Right lobe of liver (tissue), 6 donors: ENCODE measurements around the gene DENND2C. TPM values are rescaled to one million over a fixed set of nuclear protein-coding genes. Genes with fewer than 3 reads are reported as not detected.

Source experiments
- ATAC-seq, 4 donors: fragments of 200-7000 bp; cut with Tn5 transposase; one replicate each; pipeline ENCODE4 v1.9.1; 2020; ENCODE audit warnings: mild to moderate bottlenecking in 4 of 4, moderate library complexity in 4 of 4
- DNase-seq, 3 donors: peaks; one replicate each; pipeline ENCODE4 v3.0.0-alpha.2; 2020
- H3K27ac ChIP-seq, 3 donors: fragments of 200-600 bp; one replicate each; pipeline ENCODE4 v1.8.0; 2022
- H3K27me3 ChIP-seq, 2 donors: fragments of 200-600 bp; one replicate each; pipeline ENCODE4 v1.8.0; 2022
- H3K36me3 ChIP-seq, 4 donors: fragments of 200-600 bp; sonication (generic) in 1 of 4; one replicate each; pipeline versions ENCODE4 v1.5.1 to v1.8.0; 2017 to 2022; ENCODE audit warnings: control low read depth in 1 of 4
- H3K4me1 ChIP-seq, 4 donors: fragments of 200-600 bp; sonication (generic) in 1 of 4; one replicate each; pipeline versions ENCODE4 v1.5.1 to v1.8.0; 2017 to 2022; ENCODE audit warnings: control low read depth in 1 of 4
- H3K4me3 ChIP-seq, 3 donors: fragments of 200-600 bp; one replicate each; pipeline ENCODE4 v1.8.0; 2022
- H3K9me3 ChIP-seq, 4 donors: fragments of 200-600 bp; sonication (generic) in 1 of 4; one replicate each; pipeline versions ENCODE4 v1.5.1 to v1.8.0; 2017 to 2022; ENCODE audit warnings: control low read depth in 1 of 4
- POLR2A ChIP-seq: fragments of 450-650 bp; IDR thresholded peaks from one replicate; pipeline ENCODE4 v1.6.1; 2017; ENCODE audit warnings: antibody characterized with exemption, mild to moderate bottlenecking
- WGBS: methylation state at CpG from one replicate; pipeline ENCODE4 v1.1.6; 2018; ENCODE audit warnings: low coverage, low lambda C conversion rate; ENCODE audit not compliant: insufficient coverage; ENCODE audit errors: missing lambda C conversion rate; 5-methylcytosine and 5-hydroxymethylcytosine counted together
- intact Hi-C, 2 donors: fragments of 100-400 bp; cut with DNase I; formaldehyde crosslinking; loops; one replicate each; pipeline versions ENCODE4 v1.11.2 to v1.14.1; 2022
- long read RNA-seq: library from polyadenylated mRNA; unstranded; transcript quantifications from one replicate; pipeline ENCODE4 v2.0.0, GENCODE V29; 2019
- total RNA-seq, 6 experiments: library from RNA; depleted of rRNA in 2 of 6; stranded (reverse); fragments of >200 nt in 2 of 6; fragmentation: NEBNext Ultra II Directional in 3 of 6; extraction: Animal tissue kit (Norgen Biotek cat#: 25700) in 3 of 6; gene quantifications; one replicate each; pipeline versions ENCODE4 v1.1.0 to v1.2.4, GENCODE V29; 2016 to 2023
- TF ChIP-seq, protein P1 (sequence below), 4 donors: fragments of 200-600 bp in 3 of 4; fragments of 450-650 bp in 1 of 4; IDR thresholded peaks; one replicate each; pipeline versions ENCODE4 v1.5.1 to v1.8.0; 2016 to 2022; ENCODE audit warnings: antibody characterized with exemption in 4 of 4, mild to moderate bottlenecking in 2 of 4
- donor health status: DM: no; HTN: yes; CAD: no.
- donor health status: DM: no; HTN: no; CAD: no.
- donor health status: DM: no; HTN: no; CAD: no.
- donor health status: DM: no; HTN: yes; CAD: no.
- donor health status: DM: no; HTN: yes; CAD: no.

DENND2C gene, protein sequence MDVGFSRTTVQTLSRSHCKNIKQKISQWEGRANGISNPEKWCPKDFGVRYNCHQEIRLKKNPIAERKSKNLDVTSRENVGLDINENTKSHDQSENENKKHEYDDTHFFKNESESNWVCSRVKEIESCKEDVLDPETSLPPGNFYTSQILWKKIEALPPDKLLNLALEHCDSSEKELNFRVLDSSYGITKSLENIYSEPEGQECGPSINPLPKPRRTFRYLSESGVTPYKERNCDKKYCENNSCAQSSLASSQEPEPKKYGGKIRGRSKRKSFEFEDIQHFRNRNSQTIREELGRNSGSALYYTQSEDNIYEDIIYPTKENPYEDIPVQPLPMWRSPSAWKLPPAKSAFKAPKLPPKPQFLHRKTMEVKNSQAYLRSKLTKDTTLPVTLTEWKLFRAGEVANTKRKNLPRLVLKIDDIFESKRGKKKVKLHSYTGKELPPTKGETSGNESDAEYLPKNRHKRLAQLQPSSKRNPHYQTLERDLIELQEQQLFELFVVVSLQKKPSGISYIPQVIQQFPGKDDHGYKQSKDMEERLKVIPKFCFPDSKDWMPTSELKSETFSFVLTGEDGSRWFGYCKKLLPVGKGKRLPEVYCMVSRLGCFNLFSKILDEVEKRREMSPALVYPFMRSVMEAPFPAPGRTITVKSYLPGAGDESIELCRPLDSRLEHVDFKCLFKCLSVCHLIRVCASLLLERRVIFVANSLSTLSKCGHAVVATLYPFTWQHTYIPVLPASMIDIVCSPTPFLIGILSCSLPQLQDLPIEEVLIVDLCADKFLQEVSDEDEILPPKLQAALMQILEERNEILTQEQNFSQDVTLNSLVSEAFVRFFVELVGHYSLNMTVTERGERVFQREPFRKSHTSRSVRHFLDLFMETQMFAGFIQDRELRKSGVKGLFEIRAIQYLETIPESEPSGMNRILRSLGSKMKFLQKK
- total RNA-seq, result 1 to 10 TPM; 2.5 to 5.1 (median 4.4) TPM
- long read RNA-seq, partial matches to known transcripts, result 0 of 2 reads
- long read RNA-seq, other reads (novel, unspliced or antisense), result 2 of 2 reads

DNA sequence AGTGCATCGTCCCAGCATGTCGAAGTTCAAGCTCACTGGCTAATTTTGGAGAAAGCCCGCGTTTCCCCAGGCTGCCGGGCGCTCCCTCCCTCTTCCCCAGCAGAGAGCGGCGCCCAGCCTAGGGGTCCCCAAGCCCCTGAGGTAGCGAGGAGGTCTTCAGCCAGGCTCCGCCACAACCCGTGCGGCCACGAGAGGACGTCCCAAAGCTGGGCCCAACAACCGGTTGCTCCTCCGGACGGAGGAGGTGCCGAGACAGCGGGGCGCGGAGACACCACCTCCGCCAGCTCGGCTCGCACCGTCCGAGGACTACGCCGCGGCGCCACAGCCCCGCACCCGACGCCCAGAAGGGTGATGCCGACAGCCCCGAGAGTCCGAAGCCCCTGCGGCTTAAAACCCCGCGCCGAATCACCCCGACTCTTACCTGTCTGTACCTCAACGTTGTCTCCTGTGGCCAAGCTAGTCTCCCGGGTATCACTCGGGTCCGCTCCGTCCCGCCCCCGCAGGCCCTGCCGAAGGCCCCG, at the start of gene DENND2C:
Gene DENND2C (minus strand): TSS at position 488 of the 521 bp plus-strand sequence. CDS start 44,065 bp downstream, outside the sequence.
- 0% methylated on average over 5 of the region's 50 CpGs for WGBS
- Histone ChIP-seq H3K4me1 (peaks cover 0 to 4% (median 0%) of the 10 kb centered on the region in 4 donors), H3K36me3 (no peaks in the 10 kb centered on the region), H3K27me3 (no peaks in the 10 kb centered on the region), H3K4me3 (peak within 1 kb of the TSS; percentile 69 to 75 (median 70)), H3K9me3 (no peaks in the 10 kb centered on the region), H3K27ac (peak within 1 kb of the TSS; percentile 56 to 84 (median 77))
- no peak for DNase-seq
- ATAC-seq, result peak; percentile 32 to 66 (median 62)
- TF ChIP-seq POLR2A, result no peak
- TF ChIP-seq, protein P1, sequence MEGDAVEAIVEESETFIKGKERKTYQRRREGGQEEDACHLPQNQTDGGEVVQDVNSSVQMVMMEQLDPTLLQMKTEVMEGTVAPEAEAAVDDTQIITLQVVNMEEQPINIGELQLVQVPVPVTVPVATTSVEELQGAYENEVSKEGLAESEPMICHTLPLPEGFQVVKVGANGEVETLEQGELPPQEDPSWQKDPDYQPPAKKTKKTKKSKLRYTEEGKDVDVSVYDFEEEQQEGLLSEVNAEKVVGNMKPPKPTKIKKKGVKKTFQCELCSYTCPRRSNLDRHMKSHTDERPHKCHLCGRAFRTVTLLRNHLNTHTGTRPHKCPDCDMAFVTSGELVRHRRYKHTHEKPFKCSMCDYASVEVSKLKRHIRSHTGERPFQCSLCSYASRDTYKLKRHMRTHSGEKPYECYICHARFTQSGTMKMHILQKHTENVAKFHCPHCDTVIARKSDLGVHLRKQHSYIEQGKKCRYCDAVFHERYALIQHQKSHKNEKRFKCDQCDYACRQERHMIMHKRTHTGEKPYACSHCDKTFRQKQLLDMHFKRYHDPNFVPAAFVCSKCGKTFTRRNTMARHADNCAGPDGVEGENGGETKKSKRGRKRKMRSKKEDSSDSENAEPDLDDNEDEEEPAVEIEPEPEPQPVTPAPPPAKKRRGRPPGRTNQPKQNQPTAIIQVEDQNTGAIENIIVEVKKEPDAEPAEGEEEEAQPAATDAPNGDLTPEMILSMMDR (IDR thresholded peaks at IDR 0.05), result no peak
- intact Hi-C loops, result no loop called here

DNA sequence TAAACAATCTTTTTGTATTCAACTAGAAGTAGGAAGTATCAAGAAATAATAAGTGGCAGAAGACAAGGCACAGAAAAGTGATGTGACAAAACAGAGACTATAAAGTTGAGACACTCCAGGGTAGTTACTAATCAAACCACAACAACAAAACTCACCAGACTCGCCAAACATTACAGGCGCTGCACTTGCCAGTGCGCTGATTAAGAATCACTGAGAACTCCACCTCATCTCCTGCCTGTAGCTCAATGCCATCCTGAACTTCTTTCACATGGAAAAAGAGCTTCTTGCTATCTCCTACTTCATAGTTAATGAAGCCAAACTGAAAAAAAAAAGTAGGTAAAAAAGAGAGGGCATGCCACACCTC, 49.6 kb upstream of the DENND2C start:
- TF ChIP-seq, protein P1 (IDR thresholded peaks at IDR 0.05), result no peak
- no peak for TF ChIP-seq POLR2A
- no peak for ATAC-seq
- Histone ChIP-seq H3K4me1 (peaks cover 0 to 33% (median 10%) of the 10 kb centered on the region in 4 donors), H3K36me3 (peaks cover 5 to 56% (median 23%) of the 10 kb centered on the region in 4 donors), H3K9me3 (no peaks in the 10 kb centered on the region), H3K4me3 (no peak overlapping the region), H3K27ac (peak overlapping the region in 1 of 3 donors; percentile 80), H3K27me3 (no peaks in the 10 kb centered on the region)
- intact Hi-C loops, result no loop called here
- WGBS, result 33% methylated on average over 3 of the region's 3 CpGs
- DNase-seq, result no peak

DNA sequence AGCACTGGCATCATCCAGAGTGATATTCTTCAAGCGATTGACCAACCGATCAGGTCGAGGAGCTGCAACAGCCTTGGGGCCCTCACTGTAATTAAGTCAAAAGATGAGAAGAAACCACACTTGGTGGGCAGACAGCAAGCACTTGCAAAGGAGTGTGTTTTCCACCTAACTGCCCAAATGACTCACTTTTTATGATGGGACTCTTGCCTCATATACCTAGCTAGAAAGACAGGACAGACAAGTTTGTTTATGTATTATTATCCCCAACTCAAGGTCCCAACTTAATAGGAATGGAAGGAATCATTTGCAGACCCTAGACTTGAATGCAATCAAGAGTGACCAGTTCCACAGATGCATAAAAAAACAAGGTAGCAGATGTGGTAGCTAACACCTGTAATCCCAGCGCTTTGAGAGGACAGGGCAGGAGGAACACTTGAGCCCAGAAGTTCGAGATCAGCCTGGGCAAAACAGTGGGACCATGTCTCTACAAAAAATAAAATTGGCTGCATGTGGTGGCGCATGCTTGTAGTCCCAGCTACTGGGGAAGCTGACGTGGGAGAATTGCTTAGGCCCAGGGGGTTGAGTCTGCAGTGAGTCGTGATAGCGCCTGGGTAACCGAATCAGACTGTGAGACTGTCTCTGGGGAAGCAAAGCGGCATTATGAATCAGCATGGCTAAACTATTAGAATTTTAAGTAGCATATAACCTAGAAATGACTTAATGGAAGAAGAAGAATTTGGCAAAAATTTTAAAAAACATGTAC, 49.0 kb upstream of the DENND2C start:
- Histone ChIP-seq H3K27me3 (no peaks in the 10 kb centered on the region), H3K27ac (peak overlapping the region in 1 of 3 donors; percentile 80), H3K4me1 (peaks cover 0 to 33% (median 10%) of the 10 kb centered on the region in 4 donors), H3K36me3 (peaks cover 5 to 51% (median 19%) of the 10 kb centered on the region in 4 donors), H3K4me3 (no peak overlapping the region), H3K9me3 (no peaks in the 10 kb centered on the region)
- WGBS, result 88% methylated on average over 11 of the region's 11 CpGs
- no peak for TF ChIP-seq POLR2A
- TF ChIP-seq, protein P1 (IDR thresholded peaks at IDR 0.05), result no peak
- intact Hi-C loops, result no loop called here
- ATAC-seq (no peak), DNase-seq (no peak)
